GM19238 (cell line): Measurements from ENCODE around the gene UTS2R.
"Not testable (repeated sequence)": the region's sequence is repeated elsewhere in the genome, so short reads cannot be mapped to it uniquely, and the experiment has no call there.

Experiments used
- DNase-seq: peaks from one replicate; pipeline ENCODE4 v3.0.0; 2011; ENCODE audit warnings: low spot score; ENCODE audit not compliant: insufficient read length

The UTS2R gene

DNA sequence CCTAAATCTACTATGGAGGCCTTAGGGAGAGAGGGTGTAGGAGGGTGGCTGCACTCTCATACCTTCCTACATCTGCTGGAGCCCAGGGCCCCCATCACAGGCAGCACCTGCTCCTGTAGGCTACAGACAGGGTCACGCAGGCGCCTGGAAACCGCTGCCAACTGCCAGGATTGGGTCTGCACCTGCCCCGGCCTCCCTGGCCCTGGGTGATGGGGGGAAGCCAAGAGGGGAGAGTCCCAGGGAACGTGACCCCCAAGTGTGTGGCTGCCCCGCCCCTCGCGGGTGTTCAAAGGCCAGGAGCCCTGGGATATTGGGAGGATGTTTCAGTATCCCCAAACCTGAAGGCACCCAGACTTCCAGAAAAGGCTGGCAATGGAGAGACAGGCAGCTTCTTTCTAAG is 18.1 kb upstream of the UTS2R start:
- no peak for DNase-seq

DNA sequence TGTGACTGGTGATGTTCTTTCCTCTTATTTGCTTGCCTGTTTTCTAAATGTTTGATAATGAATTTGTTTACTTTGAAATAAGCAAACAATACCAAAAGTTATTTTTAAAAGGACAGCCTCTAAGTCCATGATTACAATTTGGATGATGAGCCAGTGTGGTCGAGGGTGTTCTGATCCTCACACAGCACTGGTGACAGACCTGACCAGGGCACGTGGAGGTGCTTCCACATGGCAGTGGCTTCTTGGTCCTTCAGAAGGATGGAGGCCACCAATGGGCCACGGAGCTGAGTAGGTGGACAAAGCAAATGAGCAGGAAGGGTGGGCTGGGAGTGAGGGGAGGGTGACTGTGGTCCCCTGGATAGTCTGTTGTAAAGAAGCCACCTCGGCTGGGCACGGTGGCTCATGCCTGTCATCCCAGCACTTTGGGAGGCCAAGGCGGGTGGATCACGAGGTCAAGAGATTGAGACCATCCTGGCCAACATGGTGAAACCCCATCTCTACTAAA is 16.7 kb upstream of the UTS2R start:
- DNase-seq, result no peak

DNA sequence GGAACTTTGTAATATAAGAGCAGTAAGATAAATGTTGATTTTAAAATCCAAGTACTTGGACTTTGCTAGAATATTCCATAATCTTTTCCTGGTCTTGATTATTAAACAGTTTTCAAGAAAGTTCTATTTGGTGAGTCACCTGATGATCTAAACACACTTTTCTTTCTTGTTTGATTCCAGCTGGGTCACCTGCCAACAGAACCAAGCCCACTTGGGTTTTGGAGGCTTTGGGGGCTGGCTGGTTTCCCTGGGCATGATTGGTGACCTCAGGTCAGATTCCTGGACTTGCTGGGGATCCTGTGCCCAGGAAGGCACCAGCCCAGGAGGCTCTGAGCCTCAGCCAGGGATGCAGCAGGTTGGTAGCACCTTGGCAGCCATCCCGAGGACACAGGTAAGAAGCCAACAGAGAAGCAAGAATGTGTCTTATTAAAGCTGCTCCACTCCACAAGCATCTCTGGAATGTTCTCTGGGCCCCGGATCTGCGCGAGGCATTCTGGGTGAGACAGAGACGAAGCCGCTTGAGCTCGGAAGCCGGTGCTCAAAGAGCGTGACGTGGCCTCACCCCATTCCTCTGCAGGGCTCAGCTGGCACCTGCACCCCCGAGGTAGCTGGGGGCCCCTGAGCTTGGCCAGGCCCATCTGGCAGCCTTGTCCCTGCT is 15.7 kb upstream of the UTS2R start:
- DNase-seq, result no peak

DNA sequence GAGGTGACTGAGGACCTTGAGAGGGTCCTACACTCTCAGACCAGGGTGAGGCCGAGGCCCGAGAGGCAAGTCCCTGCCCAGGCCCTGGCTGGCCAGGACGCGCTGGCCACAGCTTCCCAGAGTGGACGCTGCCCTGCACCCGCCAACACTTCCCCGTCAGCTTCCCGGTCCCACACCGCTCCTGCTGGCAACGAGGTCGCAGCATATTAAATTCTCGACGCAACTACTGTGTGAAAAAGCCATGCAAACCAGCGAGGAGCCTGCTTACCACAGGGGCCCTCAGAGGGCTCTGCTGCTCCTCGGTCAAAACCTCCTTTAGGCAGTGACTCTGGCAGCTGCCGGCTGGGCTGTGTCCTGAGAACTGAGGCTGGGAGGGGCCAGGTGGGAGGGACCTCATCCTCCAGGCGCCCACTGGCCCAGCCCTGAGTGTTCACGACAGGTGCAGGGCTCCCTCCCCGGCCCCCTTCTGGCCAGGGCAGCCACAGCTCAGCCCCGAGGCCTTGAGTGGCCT is 14.7 kb upstream of the UTS2R start:
- no peak for DNase-seq

DNA sequence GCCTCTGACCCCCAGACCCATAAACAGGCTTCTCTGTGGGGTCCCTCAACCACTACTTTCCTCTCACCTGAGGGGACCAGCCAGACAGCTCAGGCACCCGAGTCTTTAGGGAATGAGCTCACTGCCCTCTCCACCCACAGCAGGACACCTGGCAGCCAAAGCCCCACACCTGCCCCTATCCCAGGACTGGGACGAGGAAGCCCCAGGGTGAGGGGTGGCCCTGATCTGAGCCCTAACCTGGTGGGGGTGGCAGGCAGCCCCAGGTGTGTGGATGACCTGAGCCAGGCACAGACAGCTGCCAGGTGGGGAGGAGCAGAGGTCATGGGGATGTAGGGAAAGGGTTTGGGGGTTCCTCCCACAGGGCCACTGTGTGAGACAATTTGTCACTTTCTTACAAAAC is 14.2 kb upstream of the UTS2R start:
- no peak for DNase-seq

DNA sequence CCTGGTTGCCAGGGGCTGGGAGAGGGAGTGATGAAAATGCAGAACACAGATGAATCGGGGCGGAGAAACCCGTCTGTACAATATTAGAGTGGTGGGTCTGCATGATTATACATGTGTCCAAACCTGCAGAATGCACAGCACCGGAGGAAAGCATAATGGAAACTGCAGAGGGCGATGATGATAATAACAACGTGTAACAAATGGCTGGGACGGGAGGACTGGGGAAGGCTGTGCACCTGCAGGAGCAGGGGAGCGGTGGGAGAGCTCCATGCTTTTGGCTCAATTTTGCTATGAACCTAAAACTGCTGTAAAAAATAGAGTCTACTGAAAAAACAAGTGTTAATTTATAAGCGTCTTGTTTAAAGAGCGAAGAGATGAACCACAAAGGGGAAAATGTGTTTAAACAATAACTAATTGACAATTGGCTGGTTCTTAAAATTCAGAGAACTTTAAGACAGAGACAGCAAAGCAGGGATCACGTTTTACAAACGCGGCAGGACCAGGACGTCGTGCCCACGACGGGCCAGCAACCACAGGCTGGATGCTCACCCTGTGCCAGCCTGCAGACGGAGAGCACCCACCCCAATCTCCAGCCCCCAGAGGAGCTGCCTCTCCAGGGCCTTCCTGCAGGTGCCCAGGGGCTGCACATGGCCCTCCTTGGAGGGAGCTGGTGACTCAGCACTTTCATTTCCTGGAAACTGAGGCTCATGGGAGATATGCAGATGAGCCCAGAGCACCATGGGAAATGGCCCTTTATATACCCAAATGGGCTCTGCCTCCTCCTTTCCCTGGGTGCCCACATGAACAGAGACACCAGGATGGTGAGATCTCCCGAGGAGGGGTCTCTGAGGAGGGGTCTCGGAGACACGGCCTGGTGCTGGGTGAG is 12.9 kb upstream of the UTS2R start, which contains the start of gene TEX19:
TSS of gene TEX19 (plus strand) at position 783 of the 886 bp plus-strand sequence. CDS start 2,904 bp downstream, outside the sequence.
- DNase-seq, result no peak

DNA sequence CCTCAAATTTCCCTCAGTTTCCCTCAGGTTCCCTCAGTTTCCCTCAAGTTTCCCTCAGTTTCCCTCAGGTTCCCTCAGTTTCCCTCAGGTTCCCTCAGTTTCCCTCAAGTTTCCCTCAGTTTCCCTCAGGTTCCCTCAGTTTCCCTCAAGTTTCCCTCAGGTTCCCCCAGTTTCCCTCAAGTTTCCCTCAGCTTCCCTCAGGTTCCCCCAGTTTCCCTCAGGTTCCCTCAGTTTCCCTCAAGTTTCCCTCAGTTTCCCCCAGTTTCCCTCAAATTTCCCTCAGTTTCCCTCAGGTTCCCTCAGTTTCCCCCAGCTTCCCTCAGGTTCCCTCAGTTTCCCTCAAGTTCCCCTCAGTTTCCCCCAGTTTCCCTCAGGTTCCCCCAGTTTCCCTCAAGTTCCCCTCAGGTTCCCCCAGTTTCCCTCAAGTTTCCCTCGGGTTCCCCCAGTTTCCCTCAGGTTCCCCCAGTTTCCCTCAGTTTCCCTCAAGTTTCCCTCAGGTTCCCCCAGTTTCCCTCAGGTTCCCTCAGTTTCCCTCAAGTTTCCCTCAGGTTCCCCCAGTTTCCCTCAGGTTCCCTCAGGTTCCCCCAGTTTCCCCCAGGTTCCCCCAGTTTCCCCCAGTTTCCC is 12.0 kb upstream of the UTS2R start:
- not testable (repeated sequence) for DNase-seq

DNA sequence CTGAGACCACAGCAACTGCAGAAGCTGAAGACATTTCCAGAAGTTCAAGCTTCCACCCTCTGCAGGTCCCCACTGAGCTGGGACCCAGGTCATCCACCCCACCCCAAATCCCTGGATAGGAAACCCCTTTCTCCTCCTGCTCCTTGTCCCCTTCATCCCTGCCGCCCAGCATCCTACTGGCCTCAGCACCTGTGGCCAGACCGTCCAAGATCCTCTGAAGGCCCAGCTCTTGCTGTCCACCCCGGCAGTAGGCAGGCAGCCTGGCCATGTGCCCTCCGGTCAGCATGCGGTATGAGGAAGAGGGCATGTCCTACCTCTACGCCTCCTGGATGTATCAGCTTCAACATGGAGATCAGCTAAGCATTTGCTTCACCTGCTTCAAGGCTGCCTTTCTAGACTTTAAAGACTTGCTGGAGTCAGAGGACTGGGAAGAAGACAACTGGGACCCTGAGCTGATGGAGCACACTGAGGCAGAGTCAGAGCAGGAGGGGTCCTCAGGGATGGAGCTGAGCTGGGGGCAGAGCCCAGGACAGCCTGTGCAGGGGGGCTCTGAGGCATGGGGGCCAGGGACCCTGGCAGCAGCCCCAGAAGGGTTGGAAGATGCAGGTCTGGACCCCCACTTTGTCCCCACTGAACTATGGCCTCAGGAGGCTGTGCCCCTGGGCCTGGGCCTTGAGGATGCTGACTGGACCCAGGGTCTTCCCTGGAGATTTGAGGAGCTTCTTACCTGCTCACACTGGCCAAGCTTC is 9.5 kb upstream of the UTS2R start:
- DNase-seq, result no peak

DNA sequence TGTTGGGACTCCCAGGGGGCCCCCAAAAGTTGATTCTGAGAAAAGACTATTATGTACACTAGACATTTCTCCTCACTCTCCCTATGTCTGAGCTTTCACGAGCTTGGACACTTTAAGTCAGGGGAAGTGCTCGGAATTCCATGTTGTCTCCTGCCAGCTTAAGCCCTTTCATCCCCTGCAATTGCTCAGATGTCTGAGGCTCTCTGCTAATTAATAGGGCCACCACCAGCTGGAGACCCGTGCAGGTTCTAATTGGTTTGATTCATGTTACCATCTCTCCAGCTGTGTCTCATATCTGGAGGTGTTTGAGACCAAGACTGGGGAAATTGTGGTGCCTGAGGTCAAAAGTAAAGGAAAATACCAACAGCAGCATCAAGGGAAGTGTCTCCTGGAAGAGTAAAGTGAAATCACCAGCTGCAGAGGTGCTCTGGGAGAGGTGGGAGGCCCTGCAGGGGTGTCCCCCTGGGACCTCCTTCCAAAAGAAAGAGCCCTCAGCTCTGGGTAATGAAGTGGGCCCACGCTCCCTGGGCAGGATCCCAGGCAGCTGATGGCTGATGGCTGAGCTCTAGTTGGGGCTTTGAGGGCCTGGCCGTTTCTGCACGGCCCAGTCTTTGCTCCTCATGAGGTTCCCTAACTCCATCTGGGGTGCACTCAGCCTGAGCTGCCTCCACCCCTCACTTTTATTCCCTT is 5.8 kb upstream of the UTS2R start:
- no peak for DNase-seq

DNA sequence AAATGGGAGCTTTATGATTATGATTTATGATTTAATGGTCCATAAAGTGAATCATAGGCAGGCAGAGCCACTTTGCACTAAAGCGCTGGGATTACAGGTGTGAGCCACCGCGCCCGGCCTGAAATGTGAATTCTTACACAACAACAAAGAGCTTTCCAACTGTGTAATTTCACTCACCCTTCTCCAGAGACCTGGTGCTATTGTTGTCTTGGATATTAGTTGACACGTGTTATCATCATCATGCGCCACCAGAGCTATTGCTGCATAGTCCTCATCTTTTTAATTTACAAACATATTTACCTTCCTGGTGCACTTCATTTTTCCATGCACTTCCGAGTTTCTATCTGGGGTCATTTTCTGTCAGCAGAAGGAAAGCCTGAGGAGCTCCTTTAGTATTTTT is 4.8 kb upstream of the UTS2R start:
- no peak for DNase-seq

DNA sequence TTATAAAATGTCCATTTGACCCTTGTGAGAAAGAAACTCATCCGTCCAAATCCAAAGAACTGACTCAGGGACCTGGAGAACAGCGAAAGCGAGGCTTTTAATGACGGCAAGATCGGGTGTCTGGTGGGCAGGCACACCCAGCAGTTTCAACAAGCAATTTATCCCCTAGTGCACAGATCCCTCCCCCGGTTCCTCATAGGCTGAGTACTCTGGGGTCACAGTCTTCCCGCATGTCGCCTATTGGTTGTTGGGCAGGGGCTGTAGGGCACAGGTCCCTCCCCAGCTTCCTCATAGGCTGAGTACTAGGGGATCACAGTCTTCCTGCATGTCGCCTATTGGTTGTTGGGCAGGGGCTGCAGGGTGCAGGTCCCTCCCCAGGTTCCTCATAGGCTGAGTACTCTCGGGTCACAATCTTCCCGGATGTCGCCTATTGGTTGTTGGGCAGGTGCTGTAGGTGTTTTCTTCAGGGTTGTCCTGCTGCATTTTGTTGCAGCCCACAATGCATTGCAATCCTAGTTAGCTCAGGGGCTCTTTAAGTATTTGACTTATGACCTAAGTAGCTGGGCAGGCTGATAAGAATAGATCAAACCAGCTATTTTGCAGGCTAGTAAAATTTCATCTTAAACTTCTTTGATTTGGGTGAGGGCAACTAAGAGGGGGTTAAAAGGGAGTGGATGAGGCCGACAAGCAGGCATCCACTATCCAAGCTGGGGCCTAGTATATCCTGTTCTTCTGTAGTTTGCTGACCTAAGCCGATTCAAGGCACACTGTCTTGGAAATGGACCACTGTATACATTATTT is 3.6 kb upstream of the UTS2R start:
- no peak for DNase-seq

DNA sequence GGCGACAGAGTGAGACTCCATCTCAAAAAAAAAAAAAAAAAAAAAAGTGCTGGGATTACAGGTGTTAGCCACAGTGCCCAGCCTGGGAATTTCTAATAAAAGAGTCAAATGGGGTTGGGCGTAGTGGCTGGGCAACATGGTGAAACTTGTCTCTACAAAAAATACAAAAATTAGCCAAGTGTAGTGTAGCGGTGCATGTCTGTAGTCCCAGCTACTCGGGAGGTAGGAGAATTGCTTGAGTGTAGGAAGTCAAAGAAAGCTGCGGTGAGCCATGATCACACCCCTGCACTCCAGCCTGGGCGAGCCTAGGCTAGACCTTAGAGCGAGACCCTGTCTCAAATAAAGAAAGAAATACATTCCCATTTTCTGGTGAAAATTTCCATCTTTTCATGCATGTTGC is 2.4 kb upstream of the UTS2R start:
- DNase-seq, result no peak

DNA sequence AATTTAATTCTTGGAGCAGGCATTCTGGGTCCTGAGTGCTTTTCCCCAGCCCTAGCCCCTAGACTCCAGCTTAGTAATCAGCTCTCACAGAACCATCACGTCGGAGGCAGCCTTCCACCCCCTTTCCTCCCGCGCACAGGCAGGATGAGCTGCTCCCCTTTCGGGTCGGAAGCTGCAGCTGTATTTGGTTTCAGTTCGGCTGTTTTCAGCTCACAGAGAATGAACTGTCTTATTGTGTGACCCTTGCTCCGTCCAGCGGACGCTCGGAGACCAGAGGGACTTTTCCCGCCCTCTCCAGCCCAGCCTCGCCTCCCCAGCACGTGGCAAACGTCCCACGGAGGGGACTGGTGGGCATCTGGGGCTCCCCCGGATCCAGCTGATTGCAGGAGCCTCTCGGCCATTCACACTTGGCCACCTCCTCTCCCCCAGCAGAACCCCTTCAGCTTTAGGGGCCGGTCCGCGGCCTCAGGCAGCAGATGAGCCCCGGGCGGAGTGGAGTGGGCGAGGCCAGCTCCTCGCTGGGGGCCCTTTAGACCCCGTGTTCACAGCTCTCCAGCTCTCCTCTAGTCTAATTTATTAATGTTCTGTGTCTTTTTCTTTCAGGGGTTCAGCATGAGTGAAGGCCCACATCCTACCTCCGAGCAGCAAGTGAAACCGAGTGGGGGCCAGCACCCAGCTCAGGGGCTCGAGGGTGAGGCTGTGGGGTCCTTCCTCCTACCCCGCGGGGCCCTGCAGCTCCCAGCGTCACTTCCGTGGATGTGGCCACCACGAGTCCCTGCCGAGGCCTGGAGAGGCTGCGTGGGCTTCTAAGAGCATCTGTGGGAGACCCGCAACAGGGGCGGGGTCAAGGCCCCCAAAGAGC is 863 bp upstream of the UTS2R start:
- DNase-seq, result peak; percentile 61

DNA sequence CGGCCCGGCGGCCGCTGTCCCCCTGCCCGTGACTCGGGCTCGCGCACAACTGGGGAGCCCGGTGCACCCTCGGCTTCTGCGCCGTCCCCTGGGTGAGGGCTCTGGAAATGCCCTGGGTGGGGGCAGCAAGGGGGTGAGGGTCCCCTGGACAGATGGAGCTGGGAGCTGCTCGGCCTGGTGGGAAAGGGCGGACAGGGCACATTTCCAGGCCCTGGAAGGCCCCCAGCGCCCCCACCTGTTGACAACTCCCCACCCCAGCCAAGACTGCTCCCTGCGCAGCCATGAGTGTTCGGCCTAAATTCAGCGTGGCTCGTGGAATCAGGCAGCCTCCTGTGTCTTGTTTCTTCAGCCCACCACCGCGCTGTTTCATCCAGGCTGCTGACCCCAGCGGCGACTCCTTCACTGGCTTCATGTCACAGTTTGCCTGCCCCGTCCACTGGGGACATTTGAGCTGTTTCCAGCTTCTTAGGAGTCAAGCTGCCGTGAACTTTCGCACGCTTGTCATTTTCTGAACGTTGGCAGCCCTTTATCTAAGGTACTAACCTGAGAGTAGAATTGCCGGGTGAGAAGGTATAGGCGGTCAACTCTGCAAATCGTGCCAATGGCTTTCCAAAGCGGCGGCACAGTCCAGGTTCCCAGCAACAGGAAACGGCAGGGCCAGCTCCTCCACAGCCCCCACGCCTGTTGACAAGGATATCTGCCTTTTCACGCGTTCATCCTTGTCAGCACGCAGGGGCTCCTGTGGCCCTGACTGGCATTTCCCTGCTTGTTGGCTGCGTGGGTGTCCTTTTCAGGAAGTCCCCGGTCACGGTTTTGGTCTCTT is 895 bp downstream of the UTS2R start:
- DNase-seq, result no peak

DNA sequence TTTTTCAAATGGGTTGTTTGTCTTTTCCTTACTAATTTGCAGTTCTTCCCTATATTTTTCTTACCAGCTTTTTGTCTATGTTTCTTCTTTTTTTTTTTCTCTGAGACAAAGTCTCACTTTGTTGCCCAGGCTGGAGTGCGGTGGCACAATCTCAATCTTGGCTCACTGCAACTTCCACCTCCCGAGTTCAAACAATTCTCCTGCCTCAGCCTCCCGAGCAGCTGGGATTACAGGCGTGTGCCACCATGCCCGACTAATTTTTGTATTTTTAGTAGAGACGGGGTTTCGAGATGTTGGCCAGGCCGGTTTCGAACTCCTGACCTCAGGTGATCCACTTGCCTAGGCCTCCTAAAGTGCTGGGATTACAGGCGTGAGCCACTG is 1.5 kb downstream of the UTS2R start:
- DNase-seq, result not testable (repeated sequence)

DNA sequence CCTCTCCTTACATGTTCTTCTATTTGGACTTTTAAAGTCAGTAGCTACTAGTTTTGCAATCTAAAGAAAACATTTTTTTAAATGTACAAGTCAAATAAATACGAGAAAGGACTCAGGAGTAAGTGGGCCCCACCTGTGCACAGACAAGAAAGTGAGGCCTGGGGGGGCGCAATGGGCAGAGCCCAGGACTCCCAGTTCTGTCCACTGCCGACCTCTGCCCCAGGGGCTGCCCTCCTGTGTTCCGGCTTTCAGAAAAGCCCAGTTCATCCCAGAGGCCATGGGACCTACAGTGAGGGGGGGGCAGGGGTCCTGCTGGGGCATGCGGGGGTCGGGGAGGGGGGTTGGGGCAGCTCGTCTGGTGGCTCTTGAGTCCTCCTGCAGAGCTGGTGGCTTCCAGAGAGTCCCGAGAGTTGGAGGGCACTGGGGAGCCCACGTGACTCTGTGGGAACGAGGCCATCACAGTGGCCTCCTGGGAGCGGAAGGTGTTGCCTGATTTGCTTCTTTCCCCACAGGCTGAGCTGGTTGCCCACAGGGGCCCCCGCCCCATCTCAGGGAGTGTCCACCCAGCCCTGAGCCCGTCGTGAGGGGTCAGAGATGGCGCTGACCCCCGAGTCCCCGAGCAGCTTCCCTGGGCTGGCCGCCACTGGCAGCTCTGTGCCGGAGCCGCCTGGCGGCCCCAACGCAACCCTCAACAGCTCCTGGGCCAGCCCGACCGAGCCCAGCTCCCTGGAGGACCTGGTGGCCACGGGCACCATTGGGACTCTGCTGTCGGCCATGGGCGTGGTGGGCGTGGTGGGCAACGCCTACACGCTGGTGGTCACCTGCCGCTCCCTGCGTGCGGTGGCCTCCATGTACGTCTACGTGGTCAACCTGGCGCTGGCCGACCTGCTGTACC is 2.4 kb downstream of the UTS2R start:
- DNase-seq, result no peak
